Activated naive CD8-positive, alpha-beta T cell treated with anti-CD3 and anti-CD28 coated beads for 36 hours (primary cell): ENCODE measurements around the gene MCM7. TPM values are rescaled to one million over a fixed set of nuclear protein-coding genes. Genes with fewer than 3 reads are reported as not detected.
A peak's percentile ranks its signal among the peaks of the same experiment; 100 is the strongest.

Source experiments
- DNase-seq: peaks from one replicate; pipeline ENCODE4 v3.0.0; 2021
- H3K27ac Mint-ChIP-seq: one replicate; pipeline ENCODE4 v1.8.0; 2022; ENCODE audit warnings: mild to moderate bottlenecking, moderate library complexity, mixed read lengths
- H3K27me3 Mint-ChIP-seq: one replicate; pipeline ENCODE4 v1.8.0; 2022; ENCODE audit warnings: mild to moderate bottlenecking, mixed read lengths
- H3K36me3 Mint-ChIP-seq: one replicate; pipeline ENCODE4 v1.8.0; 2021; ENCODE audit warnings: mild to moderate bottlenecking, mixed read lengths
- H3K4me1 Mint-ChIP-seq: one replicate; pipeline ENCODE4 v1.8.0; 2021; ENCODE audit warnings: mixed read lengths
- H3K4me3 Mint-ChIP-seq: one replicate; pipeline ENCODE4 v1.8.0; 2022; ENCODE audit warnings: mild to moderate bottlenecking, moderate library complexity, mixed read lengths
- H3K9me3 Mint-ChIP-seq: one replicate; pipeline ENCODE4 v1.8.0; 2022; ENCODE audit warnings: mixed read lengths
- total RNA-seq, 2 experiments: library from RNA; stranded (reverse); gene quantifications; one replicate each; pipeline ENCODE4 v1.2.3, GENCODE V29; 2021

The MCM7 gene
- total RNA-seq, 2 experiments from 2014 or later = 476 to 482 TPM

DNA sequence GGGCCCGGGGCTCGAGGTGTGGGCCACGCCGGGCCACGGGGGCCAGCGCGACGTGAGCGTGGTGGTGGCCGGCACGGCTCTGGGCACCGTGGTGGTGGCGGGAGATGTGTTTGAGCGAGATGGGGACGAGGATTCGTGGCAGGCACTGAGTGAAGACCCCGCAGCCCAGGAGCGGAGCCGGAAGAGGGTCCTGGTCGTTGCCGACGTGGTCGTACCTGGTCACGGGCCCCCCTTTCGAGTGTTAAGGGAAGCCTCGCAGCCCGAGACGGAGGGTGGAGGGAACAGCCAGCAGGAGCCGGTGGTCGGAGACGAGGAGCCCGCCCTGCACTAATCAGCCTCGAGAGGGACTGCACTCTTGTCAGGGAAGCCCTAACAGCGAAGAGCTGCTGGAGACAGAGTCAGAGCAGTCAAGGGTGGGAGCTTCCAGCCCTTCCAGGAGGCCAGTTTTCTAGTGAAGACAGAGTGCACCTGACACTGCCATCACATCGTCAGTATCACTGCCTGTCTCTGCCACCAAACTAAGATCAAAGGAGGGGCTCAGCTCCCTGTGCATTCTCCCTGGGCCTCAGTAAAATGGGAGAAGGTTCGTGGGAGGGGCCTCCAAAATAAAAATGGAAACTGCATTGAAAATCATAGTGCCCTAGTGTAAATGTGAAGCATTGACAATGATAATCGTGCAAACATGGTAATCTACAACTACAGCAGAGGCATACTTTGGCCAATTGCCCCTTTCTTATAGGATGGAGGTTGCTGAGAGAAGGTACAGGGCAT is 26.9 kb upstream of the MCM7 start:
- peaks cover 7% of the 10 kb centered on the region for H3K36me3 Mint-ChIP-seq
- H3K4me3 Mint-ChIP-seq = peak overlapping the region; percentile 99

GRCh38 chr7:100126931-100127865 is 26.0 kb upstream of the MCM7 start, which contains the start of gene MBLAC1:
TSS of gene MBLAC1 (plus strand) at chr7:100126967. CDS start at chr7:100127396, 429 bp downstream.
- DNase-seq = peak; percentile 89
- Mint-ChIP-seq H3K4me1 (peaks cover 24% of the 10 kb centered on the region), H3K9me3 (no peaks in the 10 kb centered on the region), H3K27me3 (no peaks in the 10 kb centered on the region), H3K27ac (peak within 1 kb of the TSS; percentile 100), H3K4me3 (peak within 1 kb of the TSS; percentile 99), H3K36me3 (peaks cover 9% of the 10 kb centered on the region)

More for the DNA sequence above, 26.9 kb upstream of the MCM7 start:
- DNase-seq = peak; percentile 26
- no peaks in the 10 kb centered on the region for H3K9me3 Mint-ChIP-seq
- peaks cover 30% of the 10 kb centered on the region for H3K4me1 Mint-ChIP-seq
- H3K27ac Mint-ChIP-seq = peak overlapping the region; percentile 62
- H3K27me3 Mint-ChIP-seq = no peaks in the 10 kb centered on the region

- peak overlapping the region; percentile 100 for H3K27ac Mint-ChIP-seq
- H3K27me3 Mint-ChIP-seq = no peaks in the 10 kb centered on the region
- H3K9me3 Mint-ChIP-seq = no peaks in the 10 kb centered on the region
- peak overlapping the region; percentile 99 for H3K4me3 Mint-ChIP-seq
- peaks cover 9% of the 10 kb centered on the region for H3K36me3 Mint-ChIP-seq
- H3K4me1 Mint-ChIP-seq = peaks cover 24% of the 10 kb centered on the region
- DNase-seq = no peak
Observed at GRCh38 chr7:100126239-100126930, 25.2 kb upstream of the MCM7 start.

- peaks cover 29% of the 10 kb centered on the region for H3K4me1 Mint-ChIP-seq
Observed at GRCh38 chr7:100124301-100125230, 23.4 kb upstream of the MCM7 start.

GRCh38 chr7:100122568-100122967 is 21.4 kb upstream of the MCM7 start:
- DNase-seq = no peak
- peaks cover 28% of the 10 kb centered on the region for H3K4me1 Mint-ChIP-seq
- peak overlapping the region; percentile 3 for H3K27ac Mint-ChIP-seq
- H3K36me3 Mint-ChIP-seq = peaks cover 13% of the 10 kb centered on the region
- H3K27me3 Mint-ChIP-seq = no peaks in the 10 kb centered on the region
- H3K4me3 Mint-ChIP-seq = no peak overlapping the region
- no peaks in the 10 kb centered on the region for H3K9me3 Mint-ChIP-seq

More at GRCh38 chr7:100124301-100125230, 23.4 kb upstream of the MCM7 start:
- H3K27me3 Mint-ChIP-seq = no peaks in the 10 kb centered on the region
- peak overlapping the region; percentile 15 for H3K4me3 Mint-ChIP-seq
- peaks cover 9% of the 10 kb centered on the region for H3K36me3 Mint-ChIP-seq
- no peaks in the 10 kb centered on the region for H3K9me3 Mint-ChIP-seq
- no peak for DNase-seq
- H3K27ac Mint-ChIP-seq = peak overlapping the region; percentile 69

GRCh38 chr7:100122067-100122466 is 20.9 kb upstream of the MCM7 start:
- Mint-ChIP-seq H3K27ac (no peak overlapping the region), H3K4me3 (no peak overlapping the region), H3K9me3 (no peaks in the 10 kb centered on the region), H3K36me3 (peaks cover 13% of the 10 kb centered on the region), H3K4me1 (peaks cover 28% of the 10 kb centered on the region), H3K27me3 (no peaks in the 10 kb centered on the region)
- DNase-seq = no peak

DNA sequence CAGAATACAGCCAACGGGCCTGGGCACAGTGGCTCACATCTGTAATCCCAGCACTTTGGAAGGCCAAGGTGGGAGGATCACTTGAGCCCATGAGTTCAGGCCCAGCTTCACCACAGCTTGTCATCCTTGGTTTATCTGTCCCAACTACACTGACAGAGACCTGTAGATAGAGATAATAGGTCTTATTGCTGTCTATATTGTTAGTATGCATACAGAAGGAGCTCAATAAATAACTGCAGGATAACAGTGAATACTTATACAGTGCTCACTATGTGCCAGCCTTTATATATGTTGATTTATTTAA is 19.5 kb upstream of the MCM7 start:
- peak overlapping the region; percentile 99 for H3K4me3 Mint-ChIP-seq
- H3K27ac Mint-ChIP-seq = peak overlapping the region; percentile 94
- peaks cover 16% of the 10 kb centered on the region for H3K36me3 Mint-ChIP-seq
- H3K4me1 Mint-ChIP-seq = peaks cover 21% of the 10 kb centered on the region
- H3K27me3 Mint-ChIP-seq = no peaks in the 10 kb centered on the region
- DNase-seq = no peak
- H3K9me3 Mint-ChIP-seq = no peaks in the 10 kb centered on the region

GRCh38 chr7:100119970-100120732 is 19.0 kb upstream of the MCM7 start:
- peak; percentile 73 for DNase-seq
- H3K9me3 Mint-ChIP-seq = no peaks in the 10 kb centered on the region
- H3K27ac Mint-ChIP-seq = peak overlapping the region; percentile 94
- H3K27me3 Mint-ChIP-seq = no peaks in the 10 kb centered on the region
- peak overlapping the region; percentile 99 for H3K4me3 Mint-ChIP-seq
- H3K4me1 Mint-ChIP-seq = peaks cover 17% of the 10 kb centered on the region
- H3K36me3 Mint-ChIP-seq = peaks cover 16% of the 10 kb centered on the region

GRCh38 chr7:100119072-100119969 is 18.1 kb upstream of the MCM7 start, which contains the start of the genes CNPY4 and TAF6:
TSS of gene CNPY4 (plus strand) at chr7:100119634. CDS start at chr7:100119745, 111 bp downstream.
TSS of gene TAF6 (minus strand) at chr7:100119358. CDS start at chr7:100114209, 5,149 bp downstream.
- no peaks in the 10 kb centered on the region for H3K27me3 Mint-ChIP-seq
- peak within 1 kb of the TSS; percentile 94 for H3K27ac Mint-ChIP-seq
- DNase-seq = peak; percentile 91

GRCh38 chr7:100118388-100119071 is 17.3 kb upstream of the MCM7 start:
- H3K4me1 Mint-ChIP-seq = peaks cover 11% of the 10 kb centered on the region
- peaks cover 9% of the 10 kb centered on the region for H3K36me3 Mint-ChIP-seq
- no peaks in the 10 kb centered on the region for H3K27me3 Mint-ChIP-seq
- no peak for DNase-seq
- peak overlapping the region; percentile 94 for H3K27ac Mint-ChIP-seq
- peak overlapping the region; percentile 99 for H3K4me3 Mint-ChIP-seq
- no peaks in the 10 kb centered on the region for H3K9me3 Mint-ChIP-seq

More at GRCh38 chr7:100119072-100119969, 18.1 kb upstream of the MCM7 start, which contains the start of the genes CNPY4 and TAF6:
- Mint-ChIP-seq H3K9me3 (no peaks in the 10 kb centered on the region), H3K4me3 (peak within 1 kb of the TSS; percentile 99), H3K36me3 (peaks cover 11% of the 10 kb centered on the region), H3K4me1 (peaks cover 12% of the 10 kb centered on the region)

- no peak overlapping the region for H3K4me3 Mint-ChIP-seq
- DNase-seq = no peak
- H3K4me1 Mint-ChIP-seq = peaks cover 3% of the 10 kb centered on the region
- peaks cover 14% of the 10 kb centered on the region for H3K36me3 Mint-ChIP-seq
- no peaks in the 10 kb centered on the region for H3K9me3 Mint-ChIP-seq
- no peaks in the 10 kb centered on the region for H3K27me3 Mint-ChIP-seq
- H3K27ac Mint-ChIP-seq = no peak overlapping the region
Observed at GRCh38 chr7:100115026-100115425, 13.8 kb upstream of the MCM7 start.

GRCh38 chr7:100111914-100112313 is 10.7 kb upstream of the MCM7 start:
- Mint-ChIP-seq H3K9me3 (no peaks in the 10 kb centered on the region), H3K36me3 (peaks cover 20% of the 10 kb centered on the region)

More at GRCh38 chr7:100111914-100112313, 10.7 kb upstream of the MCM7 start:
- no peak overlapping the region for H3K27ac Mint-ChIP-seq
- no peak overlapping the region for H3K4me3 Mint-ChIP-seq
- no peak for DNase-seq
- H3K27me3 Mint-ChIP-seq = no peaks in the 10 kb centered on the region
- H3K4me1 Mint-ChIP-seq = no peaks in the 10 kb centered on the region
